Non-pigmented ciliary epithelial cell (primary cell): ENCODE results near the gene ASF1B.
A peak's percentile ranks its signal among the peaks of the same experiment; 100 is the strongest.
"Not testable (repeated sequence)": the region's sequence is repeated elsewhere in the genome, so short reads cannot be mapped to it uniquely, and the experiment has no call there.

Experiments
- DNase-seq: peaks from one replicate; pipeline ENCODE4 v3.0.0-alpha.2; 2010; ENCODE audit warnings: low read depth

ASF1B gene

GRCh38 chr19:14136509-14137281, at the start of gene ASF1B:
Gene ASF1B (minus strand): TSS chr19:14136589. CDS start chr19:14136456, 133 bp downstream.
- peak; percentile 99 for DNase-seq

- not testable (repeated sequence) for DNase-seq
These were observed 49.3 kb upstream of the ASF1B start for GRCh38 chr19:14185691-14186090.

- DNase-seq, result no peak
These were observed 48.8 kb upstream of the ASF1B start for GRCh38 chr19:14185158-14185557.

- no peak for DNase-seq
These were observed 47.5 kb upstream of the ASF1B start for GRCh38 chr19:14183741-14184350.

GRCh38 chr19:14182476-14182875, 46.1 kb upstream of the ASF1B start:
- DNase-seq, result no peak

- no peak for DNase-seq
These were observed 45.5 kb upstream of the ASF1B start for GRCh38 chr19:14181906-14182305.

- DNase-seq, result not testable (repeated sequence)
These were observed 44.8 kb upstream of the ASF1B start for GRCh38 chr19:14181199-14181598.

GRCh38 chr19:14177496-14178074, 41.2 kb upstream of the ASF1B start:
- no peak for DNase-seq

GRCh38 chr19:14175351-14175792, 39.0 kb upstream of the ASF1B start:
- DNase-seq, result no peak

GRCh38 chr19:14174883-14175282, 38.5 kb upstream of the ASF1B start:
- DNase-seq, result no peak

GRCh38 chr19:14168993-14169392, 32.6 kb upstream of the ASF1B start:
- no peak for DNase-seq

GRCh38 chr19:14168259-14168972, 32.0 kb upstream of the ASF1B start:
- DNase-seq, result no peak

GRCh38 chr19:14167576-14168138, 31.3 kb upstream of the ASF1B start:
- no peak for DNase-seq

- no peak for DNase-seq
These were observed 30.7 kb upstream of the ASF1B start for GRCh38 chr19:14166999-14167575.

- no peak for DNase-seq
These were observed 29.8 kb upstream of the ASF1B start for GRCh38 chr19:14165990-14166830.

- DNase-seq, result no peak
These were observed 28.5 kb upstream of the ASF1B start for GRCh38 chr19:14164724-14165493.

- DNase-seq, result no peak
These were observed 27.7 kb upstream of the ASF1B start for GRCh38 chr19:14164082-14164481.

- DNase-seq, result no peak
These were observed 26.5 kb upstream of the ASF1B start for GRCh38 chr19:14162871-14163297.

- no peak for DNase-seq
These were observed 24.9 kb upstream of the ASF1B start for GRCh38 chr19:14161305-14161704.
